HG03280 (cell line): ENCODE data around the gene MPST.

Experiments used
- ATAC-seq: cut with Tn5 transposase; IDR thresholded peaks from one replicate; pipeline ENCODE4 v1.9.1; 2021; ENCODE audit warnings: mild to moderate bottlenecking, moderate library complexity; ENCODE audit not compliant: unreplicated experiment

The MPST gene

DNA sequence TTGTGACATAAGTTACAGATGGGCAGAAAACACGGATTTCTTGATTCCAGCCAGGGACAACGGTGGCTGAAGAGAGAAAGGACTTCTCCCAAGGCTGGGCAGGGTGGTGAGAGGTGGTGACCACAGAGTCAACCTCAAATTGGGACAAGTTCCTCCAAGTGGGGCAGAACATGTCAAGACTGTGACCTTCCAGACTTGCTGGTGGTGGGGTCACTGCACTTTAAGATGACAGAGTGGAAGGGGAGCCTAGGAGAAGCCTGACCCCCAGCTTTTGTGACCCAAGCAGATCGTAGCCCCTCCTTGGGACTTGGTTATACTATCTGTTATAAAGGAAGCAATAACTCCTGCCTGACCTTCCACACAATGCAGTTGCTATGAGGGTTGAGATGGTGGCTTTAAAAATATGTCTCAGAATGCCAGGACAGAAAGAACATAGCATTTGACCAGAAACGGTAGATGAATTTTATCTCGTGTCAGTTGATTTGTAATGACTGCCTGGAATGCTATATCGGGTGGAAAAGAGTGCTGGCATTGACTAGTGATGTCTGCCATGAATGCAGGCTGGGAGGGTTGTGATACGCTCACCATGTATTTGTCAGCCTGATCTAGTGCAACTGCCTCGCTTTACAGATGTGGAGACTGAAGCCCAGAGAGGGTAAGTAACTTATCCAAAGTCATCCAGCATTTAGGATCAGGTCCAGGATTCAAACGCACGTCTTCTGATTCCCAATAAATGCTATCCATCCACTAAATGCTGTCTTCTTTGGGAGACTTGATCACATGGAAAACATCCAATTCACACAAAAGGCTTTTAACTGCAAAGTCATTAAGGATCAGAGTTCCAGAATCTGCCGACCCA, 18.6 kb upstream of the MPST start:
- ATAC-seq = no peak

DNA sequence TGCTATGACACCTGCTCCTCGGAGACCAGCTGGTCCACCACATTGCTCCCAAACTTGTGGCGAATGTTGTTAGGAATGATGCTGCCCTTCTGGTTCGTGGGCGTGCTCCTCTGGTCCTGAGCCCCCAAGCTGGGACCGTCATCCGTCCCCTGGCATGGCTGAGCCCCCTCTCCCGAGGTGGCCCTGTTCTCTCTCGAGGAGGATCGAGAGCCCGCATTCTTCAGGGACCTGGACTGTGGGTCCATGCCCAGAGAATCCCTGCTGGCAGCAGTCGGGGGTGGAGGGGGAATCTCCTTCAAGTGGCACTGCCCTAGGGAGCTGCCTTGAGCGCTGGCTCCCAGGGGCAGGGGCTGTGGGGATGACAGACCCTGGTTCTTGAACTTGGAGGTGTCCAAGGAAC, 17.7 kb upstream of the MPST start:
- ATAC-seq = no peak

DNA sequence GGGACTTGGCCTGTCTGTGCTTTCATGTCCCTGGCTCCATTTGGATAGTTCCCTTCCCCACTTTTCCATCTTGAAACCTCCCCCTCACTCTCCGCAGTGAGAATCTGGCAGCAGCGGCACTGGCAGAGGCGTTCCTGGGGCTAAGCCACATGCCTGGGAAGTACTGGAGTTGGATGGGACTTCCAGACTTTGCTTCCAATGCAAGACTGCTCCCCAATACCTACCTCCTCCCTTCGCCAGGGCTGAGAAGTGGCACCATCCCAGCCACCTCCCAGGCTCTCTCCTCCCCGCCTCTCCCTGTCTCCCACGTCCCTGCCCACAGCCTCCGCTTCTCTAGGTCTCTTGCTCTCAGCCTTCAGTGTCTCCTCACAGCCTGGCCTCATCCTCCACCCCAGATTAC, 16.9 kb upstream of the MPST start:
- no peak for ATAC-seq

DNA sequence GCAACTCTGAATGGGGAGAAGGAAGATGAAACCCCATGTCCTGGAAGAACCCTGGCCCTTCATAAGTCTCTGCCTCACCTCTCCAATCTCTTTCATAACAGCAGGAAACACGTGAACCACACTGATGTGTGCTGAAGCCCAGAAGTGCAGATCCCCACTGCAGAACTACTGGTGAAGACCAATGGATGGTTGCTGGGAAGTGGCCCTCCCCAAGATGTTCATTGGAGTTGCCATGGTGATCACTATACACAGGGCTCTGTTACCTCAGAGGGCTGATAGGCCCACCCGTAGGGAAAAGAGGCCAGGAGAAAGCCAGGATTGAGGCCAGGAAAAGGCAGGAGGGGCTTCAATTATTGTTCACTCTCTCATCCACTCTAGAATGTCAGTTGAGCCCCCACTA, 11.9 kb upstream of the MPST start:
- ATAC-seq = no peak

DNA sequence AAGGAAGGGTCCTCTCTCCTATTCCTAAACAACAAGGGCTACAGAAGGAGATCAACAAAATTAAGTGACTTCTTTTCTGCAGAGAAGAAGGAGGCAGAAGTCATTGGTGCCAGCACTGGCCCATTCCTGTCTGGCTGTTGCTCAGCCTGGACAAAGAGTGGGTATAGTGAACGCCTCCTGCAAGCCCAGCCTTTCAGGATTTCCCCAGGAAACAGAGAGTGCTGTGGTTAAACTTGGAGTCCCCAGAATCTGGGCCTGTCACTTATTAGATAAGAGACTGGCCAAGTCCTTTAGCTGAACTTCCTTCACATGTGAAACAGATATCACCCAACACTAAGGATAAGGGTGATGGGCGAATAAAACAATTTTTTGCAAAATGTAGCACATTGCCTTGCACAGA, 11.2 kb upstream of the MPST start:
- ATAC-seq = no peak

DNA sequence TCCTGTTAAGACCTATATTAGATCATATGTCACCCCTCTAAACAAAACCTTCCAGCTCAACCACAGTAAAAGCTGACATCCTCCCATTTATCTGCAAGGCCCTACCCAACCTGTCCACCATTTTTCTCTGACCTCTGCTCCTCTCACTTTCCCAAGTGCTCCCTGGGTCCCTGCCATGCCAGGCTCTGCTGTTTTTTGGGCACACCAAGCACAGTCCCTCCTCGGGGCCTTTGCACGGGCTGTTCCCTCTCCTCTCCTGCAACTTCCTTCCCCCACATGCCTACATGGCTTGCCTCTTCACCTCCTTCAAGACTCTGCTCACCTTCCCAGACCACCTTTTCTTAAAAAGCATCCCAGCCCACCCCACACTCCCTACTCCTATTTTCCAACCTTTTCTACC, 10.1 kb upstream of the MPST start:
- no peak for ATAC-seq

DNA sequence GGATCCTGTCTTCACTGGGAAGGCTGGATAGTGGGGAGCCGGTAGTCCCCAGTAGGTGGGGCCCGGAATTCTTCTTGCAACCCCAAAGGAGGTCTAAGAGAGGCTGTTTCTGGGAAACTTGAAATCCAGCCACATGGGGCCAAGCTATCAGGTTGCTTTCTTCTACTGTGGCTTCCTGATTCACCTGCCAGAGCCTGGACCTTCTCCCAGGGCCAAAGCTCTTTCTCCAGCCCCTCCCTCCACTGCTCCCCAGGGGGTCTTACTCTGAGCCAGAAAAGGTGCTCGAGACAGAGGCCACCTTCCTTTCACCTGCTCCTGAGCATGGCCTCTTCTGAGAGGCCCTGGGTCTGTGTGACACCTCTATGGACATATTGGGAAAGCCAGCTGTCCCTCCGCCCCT, 9.4 kb upstream of the MPST start:
- no peak for ATAC-seq

DNA sequence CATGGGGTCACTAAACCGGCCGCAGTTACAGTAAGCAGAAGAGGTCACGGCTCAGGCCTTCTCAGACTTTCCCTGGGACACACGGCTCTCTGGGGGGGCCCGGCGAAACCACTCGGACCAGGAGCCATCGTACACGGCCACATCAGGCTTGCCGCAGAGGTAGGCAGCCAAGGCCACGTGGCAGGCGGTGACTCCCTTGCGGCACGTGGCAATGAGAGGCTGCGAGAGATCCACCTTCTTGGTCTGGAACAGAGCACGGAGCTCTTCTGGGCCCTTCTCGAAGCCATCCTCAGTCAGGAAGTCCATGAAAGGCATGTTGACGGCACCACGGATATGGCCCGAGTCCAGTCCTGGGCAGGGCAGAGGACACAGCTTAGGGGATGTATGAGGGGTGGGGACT, 8.6 kb upstream of the MPST start:
- no peak for ATAC-seq

DNA sequence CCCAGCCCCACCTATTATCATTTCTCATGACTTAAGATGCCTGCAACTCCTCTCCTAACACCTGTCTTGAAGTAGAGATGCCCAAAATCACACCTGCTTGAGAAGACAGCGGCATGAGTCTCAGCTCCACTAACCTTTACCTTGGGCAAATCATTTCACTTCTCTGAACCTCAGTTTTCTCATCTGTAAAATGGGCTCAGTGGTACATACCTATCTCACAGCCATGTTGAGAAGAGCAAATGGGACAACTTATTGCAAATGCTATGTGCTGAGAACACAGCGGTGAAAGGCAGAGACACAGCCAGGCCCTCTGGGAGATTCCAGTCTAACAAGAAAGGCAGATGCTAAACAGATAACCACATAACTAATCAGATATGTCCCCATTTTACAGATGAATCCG, 8.1 kb upstream of the MPST start:
- no peak for ATAC-seq

DNA sequence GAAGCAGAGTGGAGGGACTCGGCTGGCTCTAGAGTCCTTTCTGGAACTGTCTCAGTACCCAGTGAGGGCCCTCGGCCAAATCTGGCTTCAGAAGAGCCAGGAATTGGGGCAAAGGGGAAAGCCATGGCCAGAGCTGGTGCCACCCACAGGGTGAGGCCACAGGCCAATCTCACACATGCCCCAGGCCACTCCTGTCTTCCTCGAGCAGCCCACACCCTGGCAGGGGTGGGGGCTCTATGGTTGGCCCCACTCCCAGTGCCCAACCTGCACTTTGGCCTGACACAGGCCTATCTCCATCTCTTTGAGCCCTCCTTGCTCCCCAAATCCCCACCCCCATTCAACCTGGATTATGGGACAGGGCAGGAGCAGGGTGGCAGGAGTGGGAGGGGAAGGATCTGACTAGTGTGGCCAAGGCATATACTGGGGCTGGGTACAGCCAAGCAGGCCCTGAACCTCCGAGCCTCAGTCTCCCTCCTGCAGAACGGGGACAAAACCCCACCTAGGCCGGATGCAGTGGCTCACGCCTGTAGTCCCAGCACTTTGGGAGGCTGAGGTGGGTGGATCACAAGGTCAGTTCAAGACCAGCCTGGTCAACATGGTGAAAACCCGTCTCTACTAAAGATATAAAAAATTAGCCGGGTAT, 7.2 kb upstream of the MPST start:
- no peak for ATAC-seq

DNA sequence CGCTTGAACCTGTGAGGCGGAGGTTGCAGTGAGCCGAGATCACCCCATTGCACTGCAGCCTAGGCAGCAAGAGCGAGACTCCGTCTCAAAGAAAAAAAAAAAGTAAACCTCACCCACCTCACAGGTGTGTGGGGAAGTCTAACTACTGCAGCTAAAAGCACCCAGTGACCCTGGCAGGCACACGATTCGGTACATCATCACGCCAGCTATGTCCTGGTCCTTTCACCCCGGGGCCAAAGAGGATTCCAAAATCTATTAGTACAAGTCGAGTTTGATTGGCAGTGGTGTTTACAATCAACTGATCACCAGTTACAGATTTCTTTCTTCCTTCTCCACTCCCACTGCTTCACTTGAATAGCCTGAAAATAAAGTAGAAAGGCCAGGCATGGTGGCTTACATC, 6.6 kb upstream of the MPST start:
- ATAC-seq = no peak

DNA sequence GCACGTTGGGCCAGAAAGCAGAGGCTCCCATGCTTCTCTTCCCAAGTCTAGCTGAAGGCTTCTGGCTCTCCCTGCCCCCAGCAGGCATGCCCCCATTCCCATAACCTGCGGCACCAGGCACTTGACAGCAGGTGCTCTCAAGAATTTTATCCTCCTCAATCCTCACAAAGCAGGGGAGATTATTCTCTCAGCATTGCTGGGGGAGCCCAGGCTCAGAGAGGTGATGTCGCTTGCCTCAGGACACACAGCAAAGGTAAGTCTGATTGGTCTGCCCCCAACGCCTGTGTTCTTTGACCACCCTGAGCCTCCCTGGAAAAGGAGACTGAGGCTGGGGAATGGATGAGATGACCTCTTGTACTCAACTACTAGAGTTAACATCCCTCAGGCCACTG, 5.1 kb upstream of the MPST start:
- no peak for ATAC-seq

DNA sequence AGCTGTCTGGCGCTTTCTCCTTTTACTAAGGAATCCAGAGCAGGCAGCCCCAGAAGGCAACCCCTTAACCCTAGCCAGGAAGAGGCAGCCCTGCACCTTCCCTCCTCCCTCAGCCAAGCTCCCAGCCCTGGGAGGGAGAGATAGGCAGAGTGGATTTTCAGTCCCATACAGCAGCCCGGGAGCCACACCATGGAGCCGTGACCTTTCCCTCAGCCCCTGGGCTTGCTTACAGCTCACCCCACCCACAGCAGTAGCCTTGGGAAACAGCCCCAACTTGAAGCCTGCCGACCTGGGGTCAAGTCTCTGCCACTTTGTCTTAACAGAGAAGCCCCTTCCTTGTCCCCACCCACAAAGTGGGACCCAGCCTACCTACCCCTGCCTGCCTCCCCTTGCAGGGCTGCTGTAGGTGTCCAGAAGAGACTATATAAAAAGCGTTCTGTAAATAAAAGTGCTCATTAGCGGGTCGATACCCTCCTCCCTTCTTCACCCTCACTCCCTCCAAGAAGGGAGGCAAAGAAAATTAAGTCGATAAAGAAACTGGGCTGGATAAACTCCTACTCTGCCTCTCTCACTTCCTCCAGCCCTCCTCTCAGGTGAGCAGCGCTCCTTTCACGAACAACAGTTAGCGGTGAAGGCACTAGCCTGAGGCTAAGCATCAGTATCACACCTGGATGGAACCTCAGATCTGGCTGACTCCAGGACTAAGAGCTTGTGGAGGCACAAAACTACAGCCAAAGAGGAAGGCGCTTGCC, 4.5 kb upstream of the MPST start:
- no peak for ATAC-seq

DNA sequence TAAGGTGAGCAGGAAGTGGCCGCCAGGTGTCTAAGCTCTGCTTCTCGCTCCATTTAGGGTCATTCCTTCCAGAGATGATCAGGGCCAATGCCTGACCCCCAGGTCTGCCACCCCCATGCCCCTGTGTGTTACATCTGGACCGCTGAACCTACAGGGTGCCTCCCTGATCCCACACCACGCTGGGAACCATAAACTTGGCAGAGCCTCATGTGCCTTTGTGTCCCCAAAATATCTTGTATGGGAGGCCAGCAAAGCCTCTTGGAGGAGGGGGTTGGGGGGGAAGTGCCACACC, 4.0 kb upstream of the MPST start:
- ATAC-seq = no peak

DNA sequence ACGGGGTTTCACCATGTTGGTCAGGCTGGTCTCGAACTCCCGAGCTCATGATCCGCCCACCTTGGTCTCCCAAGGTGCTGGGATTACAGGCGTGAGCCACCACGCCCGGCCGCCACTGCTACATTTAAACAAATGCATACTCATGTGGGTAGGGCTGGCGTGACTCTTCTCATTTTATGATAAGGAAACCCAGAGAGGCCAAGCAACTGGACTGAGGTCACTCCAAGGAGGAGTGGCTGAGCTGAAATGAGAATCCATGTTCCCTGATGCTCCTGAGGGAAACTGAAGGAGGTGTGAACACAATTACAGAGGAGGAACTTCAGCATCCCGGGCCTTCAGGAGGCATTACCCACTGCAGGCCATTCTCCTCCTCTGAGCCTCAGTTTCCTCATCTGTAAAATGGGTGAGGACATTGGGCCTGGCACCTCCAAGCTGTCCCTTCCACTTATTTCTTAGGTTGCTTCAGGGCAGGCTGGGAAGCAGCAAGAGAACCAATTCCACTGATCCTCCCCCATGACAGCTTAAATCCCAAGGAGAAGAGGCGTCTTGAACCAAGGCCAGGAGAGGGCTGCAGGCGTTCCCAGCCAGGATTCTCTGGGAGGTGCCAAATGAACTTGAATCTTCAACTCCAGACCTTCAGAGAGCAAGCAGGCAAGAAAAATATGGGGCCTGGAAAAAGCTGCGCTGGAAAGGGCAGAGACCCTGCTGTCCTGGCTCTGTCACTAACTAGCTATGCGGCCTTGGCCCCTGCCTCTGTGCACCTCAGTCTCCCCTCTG, 3.2 kb upstream of the MPST start:
- ATAC-seq = no peak

DNA sequence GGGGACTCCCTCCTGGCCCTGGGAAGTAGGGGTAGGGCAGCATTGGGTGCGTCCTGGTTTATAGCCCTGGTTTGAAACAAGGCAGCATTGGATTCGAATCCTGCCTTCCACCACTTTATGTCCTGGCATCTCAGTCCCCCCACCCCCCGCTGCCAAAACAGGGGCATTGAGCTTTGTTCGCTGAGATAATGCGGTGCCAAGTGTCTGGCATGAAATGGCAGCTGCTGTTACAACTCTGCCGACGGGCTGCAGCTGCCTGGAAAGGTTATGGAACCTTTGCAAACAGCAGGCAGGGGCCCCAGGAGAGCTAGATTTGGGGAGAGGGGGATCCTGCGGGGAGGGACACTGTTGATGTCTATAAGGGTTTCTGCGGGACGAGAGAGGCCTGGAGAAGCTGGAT, 2.2 kb upstream of the MPST start:
- ATAC-seq = no peak

DNA sequence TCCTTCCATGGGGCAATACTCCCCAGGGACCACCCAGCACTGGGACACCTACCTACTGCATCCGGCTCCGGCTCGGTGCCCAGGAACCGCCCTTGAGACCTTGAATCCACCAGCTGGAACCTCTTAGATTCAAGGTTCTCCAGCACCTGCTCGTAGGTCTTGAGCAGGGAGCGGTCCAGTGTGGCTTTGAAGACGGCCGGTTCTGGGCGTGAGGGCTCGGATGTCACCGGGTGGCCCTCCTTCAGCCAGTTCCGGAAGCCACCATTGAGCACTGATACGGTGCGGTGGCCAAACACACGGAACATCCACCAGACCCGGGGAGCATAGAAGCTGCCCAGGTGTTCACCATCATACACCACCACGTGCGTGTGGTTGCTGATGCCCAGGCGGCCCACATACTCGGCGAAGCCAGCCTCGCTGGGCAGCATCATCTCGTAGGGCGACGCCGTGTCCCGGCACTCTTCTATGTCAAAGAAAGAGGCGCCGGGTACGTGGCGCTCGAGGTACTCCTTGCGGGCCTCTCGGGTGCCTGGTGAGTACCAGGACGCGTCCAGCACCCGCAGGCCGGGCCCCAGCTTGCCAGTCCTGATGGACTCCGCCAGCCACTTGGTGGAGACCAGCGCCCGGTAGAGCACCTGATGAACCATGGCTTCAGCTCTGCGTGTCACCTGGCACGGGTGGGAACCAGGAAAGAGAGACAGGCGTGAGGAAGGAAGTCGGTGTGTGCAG, 1.3 kb upstream of the MPST start:
- ATAC-seq = no peak

DNA sequence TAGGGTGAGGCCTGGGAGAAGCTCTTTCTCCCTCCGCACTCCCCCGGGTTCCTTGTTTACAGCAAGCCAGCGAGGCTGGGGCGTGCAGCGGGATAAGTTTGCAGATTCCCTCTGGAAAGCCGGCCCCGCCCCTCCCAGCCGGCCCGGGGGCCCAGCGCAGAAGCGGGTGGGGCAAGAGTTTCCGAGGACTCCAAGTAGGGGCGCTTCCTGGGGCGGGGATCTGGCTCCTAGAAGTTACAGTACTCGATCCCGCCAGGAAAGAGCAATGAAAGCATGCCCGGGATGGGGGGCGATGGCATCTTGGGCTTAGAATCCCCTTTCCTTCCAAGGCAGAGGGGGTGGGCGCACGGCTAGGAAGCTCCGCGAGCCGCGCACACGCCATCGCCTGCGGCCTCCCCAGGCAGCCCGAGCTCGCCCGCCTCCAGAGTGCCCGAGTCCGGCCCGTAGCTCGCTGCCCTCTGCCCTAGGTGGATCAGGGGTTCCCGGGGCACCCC, 680 bp upstream of the MPST start:
- no peak for ATAC-seq

DNA sequence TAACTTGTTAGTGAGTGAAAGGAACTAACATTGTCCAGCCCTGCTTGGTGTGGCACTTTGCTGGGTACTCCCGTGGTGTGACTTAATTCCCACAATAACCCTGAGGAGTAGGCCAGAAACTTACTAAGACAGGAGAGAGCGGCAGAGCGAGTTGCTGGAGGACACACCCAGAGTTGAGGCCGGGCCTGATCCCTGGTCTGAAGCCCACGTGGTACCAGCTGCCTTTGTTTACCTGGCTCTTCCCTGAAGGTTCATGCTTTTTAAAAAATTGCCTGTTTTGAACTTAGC, 594 bp downstream of the MPST start:
- ATAC-seq = no peak

DNA sequence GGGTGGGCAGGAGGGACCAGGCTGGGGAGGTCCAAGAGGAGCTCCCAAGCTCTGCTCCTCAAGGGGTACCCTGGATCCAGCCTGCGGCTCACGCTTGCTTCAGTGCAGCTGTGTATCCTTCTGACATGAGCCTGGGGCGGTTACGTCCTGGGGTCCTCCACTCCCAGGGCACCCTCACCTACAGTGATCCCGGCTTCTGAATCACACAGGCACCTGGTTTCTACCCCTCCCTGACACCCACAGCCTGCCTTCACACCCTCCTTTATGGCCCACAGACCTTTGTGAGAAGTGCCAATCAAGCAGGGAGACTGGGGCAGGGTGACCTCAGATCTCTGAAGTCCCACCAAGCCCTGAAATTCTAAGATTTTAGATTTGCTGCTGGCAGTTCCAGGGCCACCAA, 1.5 kb downstream of the MPST start:
- ATAC-seq = no peak
